OCI-LY1 (cell line): ENCODE data around the gene ANKS1A.

ENCODE experiments used
- H2AFZ ChIP-seq: fragments of 200-600 bp; sonication (generic), shearing (Covaris generic); 2 replicates; pipeline ENCODE4 v1.6.0; 2014; ENCODE audit warnings: antibody characterized with exemption, mild to moderate bottlenecking, low read length
- H3F3A ChIP-seq: fragments of 200-600 bp; sonication (generic), shearing (Covaris generic); 2 replicates; pipeline ENCODE4 v1.6.0; 2014; ENCODE audit warnings: mild to moderate bottlenecking, antibody characterized with exemption, low read length, moderate library complexity; ENCODE audit not compliant: insufficient read depth
- H3K27ac ChIP-seq: fragments of 200-600 bp; sonication (generic); 2 replicates; pipeline ENCODE4 v1.5.1; 2014; ENCODE audit warnings: low read length, mixed run types, mild to moderate bottlenecking, low read depth; ENCODE audit not compliant: poor library complexity, severe bottlenecking
- H3K27me3 ChIP-seq: fragments of 200-600 bp; sonication (generic); 2 replicates; pipeline ENCODE4 v1.6.0; 2014; ENCODE audit warnings: antibody characterized with exemption, mild to moderate bottlenecking, low read length, moderate library complexity; ENCODE audit not compliant: insufficient read depth
- H3K36me3 ChIP-seq: fragments of 200-600 bp; sonication (generic); 2 replicates; pipeline ENCODE4 v1.6.1; 2014; ENCODE audit warnings: mild to moderate bottlenecking, antibody characterized with exemption, low read length, moderate library complexity, mixed read lengths; ENCODE audit not compliant: insufficient read depth
- H3K4me1 ChIP-seq: fragments of 200-600 bp; sonication (generic); 2 replicates; pipeline ENCODE4 v1.5.1; 2014; ENCODE audit warnings: mild to moderate bottlenecking, low read length, moderate library complexity; ENCODE audit not compliant: insufficient read depth, severe bottlenecking
- H3K4me2 ChIP-seq: fragments of 200-600 bp; sonication (generic), shearing (Covaris generic); 2 replicates; pipeline ENCODE4 v1.6.1; 2014; ENCODE audit warnings: low read length
- H3K4me3 ChIP-seq: fragments of 200-600 bp; sonication (generic); 2 replicates; pipeline ENCODE4 v1.5.1; 2014; ENCODE audit warnings: low read length, low read depth, mild to moderate bottlenecking, mixed read lengths; ENCODE audit not compliant: poor library complexity, severe bottlenecking
- H3K79me2 ChIP-seq: fragments of 200-600 bp; shearing (Covaris generic); 2 replicates; pipeline ENCODE4 v1.6.1; 2016; ENCODE audit warnings: mixed run types, low read length, mixed read lengths; ENCODE audit not compliant: insufficient read depth
- H3K9ac ChIP-seq: fragments of 200-600 bp; sonication (generic), shearing (Covaris generic); 2 replicates; pipeline ENCODE4 v1.6.1; 2014; ENCODE audit warnings: mild to moderate bottlenecking, low read length, mixed read lengths
- H3K9me2 ChIP-seq: fragments of 200-600 bp; sonication (generic), shearing (Covaris generic); 2 replicates; pipeline ENCODE4 v1.6.1; 2014; ENCODE audit warnings: low read depth, mild to moderate bottlenecking, low read length, mixed read lengths
- H3K9me3 ChIP-seq: fragments of 200-600 bp; shearing (Covaris generic); 2 replicates; pipeline ENCODE4 v1.6.1; 2014; ENCODE audit warnings: low read length, mixed read lengths
- H4K20me1 ChIP-seq: fragments of 200-600 bp; sonication (generic), shearing (Covaris generic); 2 replicates; pipeline ENCODE4 v1.6.0; 2016; ENCODE audit warnings: mild to moderate bottlenecking, low read length; ENCODE audit not compliant: insufficient read depth
- EZH2 ChIP-seq: fragments of 200-600 bp; sonication (generic), shearing (Covaris generic); IDR thresholded peaks from 2 replicates; pipeline ENCODE4 v1.8.0; 2017; ENCODE audit warnings: borderline replicate concordance, mixed run types, mild to moderate bottlenecking, antibody characterized with exemption, low read length, moderate library complexity, mixed read lengths
- TF ChIP-seq, protein P1 (sequence below): fragments of 200-600 bp; sonication (generic), shearing (Covaris generic); IDR thresholded peaks from 2 replicates; pipeline ENCODE4 v1.5.1; 2017; ENCODE audit warnings: mild to moderate bottlenecking, antibody characterized with exemption, low read length, moderate library complexity, mixed read lengths

Gene ANKS1A

DNA sequence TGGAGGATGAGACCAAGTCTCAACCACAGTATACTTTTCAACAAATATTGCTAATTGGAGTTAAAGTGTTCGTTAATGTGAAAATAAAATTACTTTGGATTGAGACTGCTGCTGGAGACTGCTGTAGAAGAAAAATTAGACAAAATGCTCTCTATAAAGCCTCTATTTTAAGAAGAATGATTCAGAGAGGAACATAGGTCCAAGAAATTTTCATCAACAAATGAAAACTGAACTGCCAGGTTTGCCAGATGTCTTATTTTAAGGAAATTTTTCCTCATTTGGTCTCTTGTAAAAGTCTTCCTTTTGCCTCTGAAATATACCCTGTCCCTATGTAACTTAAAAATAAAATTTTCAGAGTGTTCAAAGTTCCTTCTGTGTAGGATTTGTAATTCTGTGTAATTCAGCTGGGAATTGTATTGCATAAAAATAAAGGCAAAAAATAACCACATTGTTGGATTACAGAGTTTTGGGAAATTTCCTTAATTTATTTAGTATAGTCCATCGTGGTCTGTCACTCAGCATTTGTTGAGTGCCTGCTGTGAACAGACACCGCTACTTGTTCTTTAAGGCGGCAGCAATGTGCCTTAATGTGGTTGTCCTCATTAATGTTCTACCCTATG, 27.4 kb downstream of the ANKS1A start:
- Histone ChIP-seq H3K36me3 (no peaks in the 10 kb centered on the region), H3K9me2 (no peaks in the 10 kb centered on the region), H3K4me2 (no peak overlapping the region), H3K4me1 (peaks cover 12% of the 10 kb centered on the region), H2AFZ (no peak overlapping the region), H3K4me3 (no peak overlapping the region), H3F3A (no peaks in the 10 kb centered on the region), H3K9ac (no peak overlapping the region), H3K9me3 (no peaks in the 10 kb centered on the region), H4K20me1 (no peaks in the 10 kb centered on the region), H3K27me3 (no peaks in the 10 kb centered on the region), H3K27ac (no peak overlapping the region), H3K79me2 (no peaks in the 10 kb centered on the region)
- TF ChIP-seq, protein P1, sequence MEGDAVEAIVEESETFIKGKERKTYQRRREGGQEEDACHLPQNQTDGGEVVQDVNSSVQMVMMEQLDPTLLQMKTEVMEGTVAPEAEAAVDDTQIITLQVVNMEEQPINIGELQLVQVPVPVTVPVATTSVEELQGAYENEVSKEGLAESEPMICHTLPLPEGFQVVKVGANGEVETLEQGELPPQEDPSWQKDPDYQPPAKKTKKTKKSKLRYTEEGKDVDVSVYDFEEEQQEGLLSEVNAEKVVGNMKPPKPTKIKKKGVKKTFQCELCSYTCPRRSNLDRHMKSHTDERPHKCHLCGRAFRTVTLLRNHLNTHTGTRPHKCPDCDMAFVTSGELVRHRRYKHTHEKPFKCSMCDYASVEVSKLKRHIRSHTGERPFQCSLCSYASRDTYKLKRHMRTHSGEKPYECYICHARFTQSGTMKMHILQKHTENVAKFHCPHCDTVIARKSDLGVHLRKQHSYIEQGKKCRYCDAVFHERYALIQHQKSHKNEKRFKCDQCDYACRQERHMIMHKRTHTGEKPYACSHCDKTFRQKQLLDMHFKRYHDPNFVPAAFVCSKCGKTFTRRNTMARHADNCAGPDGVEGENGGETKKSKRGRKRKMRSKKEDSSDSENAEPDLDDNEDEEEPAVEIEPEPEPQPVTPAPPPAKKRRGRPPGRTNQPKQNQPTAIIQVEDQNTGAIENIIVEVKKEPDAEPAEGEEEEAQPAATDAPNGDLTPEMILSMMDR: no peak
- TF ChIP-seq EZH2: no peak

DNA sequence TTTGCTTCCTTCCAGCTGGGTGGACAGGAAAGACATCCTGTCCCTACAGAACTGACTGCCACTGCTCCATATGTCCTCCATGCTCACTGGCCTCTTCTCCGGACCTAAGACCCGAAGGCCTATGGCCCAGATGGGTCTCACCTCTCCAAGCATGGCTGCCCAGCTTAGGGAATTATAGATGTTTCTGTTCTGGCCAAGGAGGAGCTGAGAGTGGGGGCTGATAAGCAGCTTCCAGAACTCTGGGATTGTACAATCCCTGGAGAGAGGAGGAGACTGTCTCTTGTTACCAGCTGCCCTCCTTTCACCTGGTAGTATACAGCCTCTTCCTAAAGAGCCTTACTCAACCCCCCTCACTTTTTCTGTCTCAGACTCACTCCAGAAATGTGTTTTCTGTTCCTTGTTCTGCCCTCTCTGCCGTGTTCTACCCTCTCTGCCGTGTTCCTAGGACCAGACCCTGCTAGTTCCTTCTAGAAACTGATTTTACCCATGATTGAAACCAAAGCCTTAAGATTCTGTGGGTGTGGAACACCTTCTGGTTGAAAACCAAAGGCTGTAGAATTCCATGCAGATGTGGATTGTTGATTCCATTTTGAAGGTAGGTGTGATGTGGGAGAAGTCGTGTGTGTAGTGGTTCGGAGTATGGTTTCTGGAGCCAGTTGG, 28.7 kb downstream of the ANKS1A start:
- H3K4me2 ChIP-seq: no peak overlapping the region

DNA sequence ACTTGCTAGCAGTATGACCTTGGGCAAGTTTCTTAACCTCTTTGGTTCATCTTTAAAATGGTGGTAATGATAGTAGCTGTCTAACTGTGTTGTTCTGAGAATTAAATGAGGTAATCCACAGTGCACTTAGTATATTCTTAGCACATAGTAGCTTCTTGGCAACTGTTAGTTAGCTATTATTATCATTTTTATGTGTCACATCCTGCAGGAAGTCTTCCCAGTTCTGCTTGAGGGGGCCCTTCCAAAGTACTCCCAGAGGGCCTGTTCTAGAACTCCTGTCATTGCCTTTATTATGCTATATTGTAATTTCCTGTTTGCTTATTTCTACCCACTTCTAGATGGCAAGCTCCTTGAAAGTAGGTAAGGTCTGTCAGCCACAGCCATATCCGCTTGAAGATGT, 30.6 kb downstream of the ANKS1A start:
- H3K36me3 ChIP-seq: no peaks in the 10 kb centered on the region
- no peaks in the 10 kb centered on the region for H3K9me3 ChIP-seq
- H3F3A ChIP-seq: no peaks in the 10 kb centered on the region
- no peaks in the 10 kb centered on the region for H4K20me1 ChIP-seq
- H3K9ac ChIP-seq: no peak overlapping the region
- no peaks in the 10 kb centered on the region for H3K9me2 ChIP-seq
- no peaks in the 10 kb centered on the region for H3K79me2 ChIP-seq
- no peak overlapping the region for H3K4me3 ChIP-seq
- no peak overlapping the region for H2AFZ ChIP-seq
- H3K27me3 ChIP-seq: no peaks in the 10 kb centered on the region
- TF ChIP-seq, protein P1: no peak
- no peak for TF ChIP-seq EZH2
- H3K4me1 ChIP-seq: no peaks in the 10 kb centered on the region
- no peak overlapping the region for H3K4me2 ChIP-seq
- no peak overlapping the region for H3K27ac ChIP-seq

More for the DNA sequence above, 28.7 kb downstream of the ANKS1A start:
- H3K9ac ChIP-seq: no peak overlapping the region
- H3F3A ChIP-seq: no peaks in the 10 kb centered on the region
- H3K27me3 ChIP-seq: no peaks in the 10 kb centered on the region
- H3K79me2 ChIP-seq: no peaks in the 10 kb centered on the region
- TF ChIP-seq EZH2: no peak
- TF ChIP-seq, protein P1: no peak
- no peaks in the 10 kb centered on the region for H3K36me3 ChIP-seq
- H3K9me3 ChIP-seq: no peaks in the 10 kb centered on the region
- H3K27ac ChIP-seq: no peak overlapping the region
- no peaks in the 10 kb centered on the region for H3K9me2 ChIP-seq
- no peak overlapping the region for H2AFZ ChIP-seq
- no peaks in the 10 kb centered on the region for H4K20me1 ChIP-seq
- no peak overlapping the region for H3K4me3 ChIP-seq
- H3K4me1 ChIP-seq: peaks cover 5% of the 10 kb centered on the region
